Small intestine (tissue), 7 donors: ENCODE data around the gene ZNF541. TPM values are rescaled to one million over a fixed set of nuclear protein-coding genes. Genes with fewer than 3 reads are reported as not detected.
"Not testable (repeated sequence)": the region's sequence is repeated elsewhere in the genome, so short reads cannot be mapped to it uniquely, and the experiment has no call there.

ENCODE experiments used
- DNase-seq, 2 donors: peaks; one replicate each; pipeline versions ENCODE4 v3.0.0 to v3.0.0-alpha.2; 2013
- FAIRE-seq: peaks from 2 replicates; lab custom pipeline; 2012; peaks lifted over from hg19 to GRCh38; lab: Jason Lieb, UNC
- H3K27ac ChIP-seq, 3 donors: one replicate each; pipeline ENCODE4 v1.5.1; 2013; ENCODE audit warnings: low read length in 2 of 3, mild to moderate bottlenecking in 2 of 3, control low read depth in 1 of 3, inconsistent platforms in 1 of 3, low read depth in 1 of 3, moderate library complexity in 1 of 3
- H3K27me3 ChIP-seq, 3 donors: one replicate each; pipeline ENCODE4 v1.6.1; 2013; ENCODE audit warnings: low read length in 3 of 3, inconsistent platforms in 1 of 3; ENCODE audit not compliant: control insufficient read depth in 3 of 3, insufficient read depth in 3 of 3
- H3K36me3 ChIP-seq, 3 donors: one replicate each; pipeline ENCODE4 v1.6.1; 2013; ENCODE audit warnings: low read length in 3 of 3, inconsistent platforms in 1 of 3, low read depth in 1 of 3, mild to moderate bottlenecking in 1 of 3, moderate library complexity in 1 of 3; ENCODE audit not compliant: control insufficient read depth in 3 of 3, insufficient read depth in 2 of 3
- H3K4me1 ChIP-seq, 3 donors: one replicate each; pipeline ENCODE4 v1.6.1; 2013; ENCODE audit warnings: low read length in 2 of 3, inconsistent platforms in 1 of 3, low read depth in 1 of 3, mild to moderate bottlenecking in 1 of 3, moderate library complexity in 1 of 3; ENCODE audit not compliant: control insufficient read depth in 3 of 3, insufficient read depth in 2 of 3
- H3K4me3 ChIP-seq, 3 donors: one replicate each; pipeline ENCODE4 v1.5.1; 2013; ENCODE audit warnings: low read length in 3 of 3, control low read depth in 1 of 3, inconsistent platforms in 1 of 3, low read depth in 1 of 3, mild to moderate bottlenecking in 1 of 3, moderate library complexity in 1 of 3
- H3K9me3 ChIP-seq, 2 donors: one replicate each; pipeline ENCODE4 v1.6.1; 2013; ENCODE audit warnings: low read depth in 1 of 2, low read length in 1 of 2; ENCODE audit not compliant: control insufficient read depth in 2 of 2, insufficient read depth in 1 of 2
- WGBS, 3 donors: extraction: QIAGEN DNeasy Blood & Tissue Kit; methylation state at CpG; one replicate each; pipeline ENCODE4 v1.1.7; 2013; 5-methylcytosine and 5-hydroxymethylcytosine counted together
- polyA plus RNA-seq, 4 donors: library from polyadenylated mRNA; stranded (reverse) in 3 of 4; unstranded in 1 of 4; fragments of 200-250 nt in 3 of 4; fragments of 120-200 nt in 1 of 4; gene quantifications; one replicate each; pipeline versions ENCODE4 v1.2.1 to v1.2.3, GENCODE V29; 2013
- donor health status: healthy with polysubstance abuse.
- donor health status: control.
- donor health status: control.
- donor health status: Bipolar disorder and iron deficiency.
- donor health status: healthy.

The ZNF541 gene
- polyA plus RNA-seq, 4 donors, result 0.10 to 0.30 TPM; not detected in 2

DNA sequence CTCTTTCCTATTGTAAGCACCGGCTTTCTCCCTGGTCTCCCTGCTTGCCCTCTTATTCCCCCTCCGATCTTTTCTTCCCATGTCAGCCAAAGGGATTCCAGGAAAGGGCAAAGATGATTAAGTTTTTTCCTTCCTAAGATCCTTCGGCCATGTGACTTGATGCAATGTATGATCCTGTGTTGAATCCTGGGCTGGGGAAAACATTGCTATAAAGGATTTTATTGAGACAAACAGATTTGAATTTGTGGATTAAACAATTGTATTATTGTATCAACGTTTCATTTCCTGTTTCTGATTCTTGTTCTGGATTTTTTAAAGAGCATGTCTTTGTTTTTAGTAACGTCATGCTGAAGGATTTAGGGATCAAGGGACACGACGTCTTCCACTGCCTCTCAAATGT, 16.9 kb upstream of the ZNF541 start:
- no peak for DNase-seq
- no peak overlapping the region for H3K27ac ChIP-seq
- no peaks in the 10 kb centered on the region for H3K36me3 ChIP-seq
- no peak for FAIRE-seq
- WGBS, 3 donors, result 55 to 64% (median 64%) methylated on average over 7 of the region's 7 CpGs
- H3K4me3 ChIP-seq, result no peak overlapping the region
- H3K9me3 ChIP-seq, result peaks cover 4 to 19% of the 10 kb centered on the region in 2 donors
- no peaks in the 10 kb centered on the region for H3K27me3 ChIP-seq
- no peaks in the 10 kb centered on the region for H3K4me1 ChIP-seq

DNA sequence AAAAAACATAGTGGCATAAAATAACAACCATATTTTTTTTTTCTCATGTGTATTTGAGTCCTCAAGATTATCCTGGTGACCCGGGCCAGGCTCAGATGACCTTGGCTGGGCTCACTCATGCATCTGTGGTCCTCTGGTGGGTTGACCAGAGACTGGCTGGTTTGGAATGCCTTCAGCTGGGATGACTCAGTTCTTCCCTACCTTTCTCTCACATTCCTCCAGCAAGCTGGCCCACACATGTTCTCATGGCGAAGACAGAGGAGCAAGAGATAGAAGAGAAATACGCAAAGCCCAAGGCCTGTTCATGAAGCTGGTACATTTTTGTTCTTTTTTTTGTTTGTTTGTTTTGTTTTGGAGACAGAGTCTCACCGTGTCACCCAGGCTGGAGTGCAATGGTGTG, 14.3 kb upstream of the ZNF541 start:
- 86 to 93% (median 92%) methylated on average over 4 of the region's 4 CpGs for WGBS, 3 donors
- Histone ChIP-seq H3K9me3 (peaks cover 4 to 19% of the 10 kb centered on the region in 2 donors), H3K27ac (no peak overlapping the region), H3K36me3 (no peaks in the 10 kb centered on the region), H3K4me3 (no peak overlapping the region), H3K4me1 (peaks cover 0 to 7% (median 0%) of the 10 kb centered on the region in 3 donors), H3K27me3 (no peaks in the 10 kb centered on the region)
- DNase-seq, result no peak
- FAIRE-seq, result no peak

DNA sequence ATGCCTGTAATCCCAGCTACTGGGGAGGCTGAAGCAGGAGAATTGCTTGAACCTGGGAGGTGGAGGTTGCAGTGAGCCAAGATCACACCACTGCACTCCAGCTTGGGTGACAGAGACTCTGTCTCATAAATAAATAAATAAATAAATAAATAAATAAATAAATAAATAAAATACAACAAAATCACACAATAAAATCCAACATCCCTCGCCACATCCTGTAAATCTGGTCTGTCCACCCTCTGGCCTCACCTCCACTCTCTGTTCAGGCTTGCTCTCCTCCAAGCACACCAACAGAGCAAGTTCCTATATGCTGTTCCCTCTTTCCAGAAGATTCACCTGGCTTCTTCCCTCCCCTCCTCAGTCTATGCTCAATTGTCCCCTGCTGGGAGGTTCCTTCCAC, 10.2 kb upstream of the ZNF541 start:
- Histone ChIP-seq H3K9me3 (peaks cover 4 to 22% of the 10 kb centered on the region in 2 donors), H3K4me1 (peaks cover 0 to 14% (median 0%) of the 10 kb centered on the region in 3 donors)
- H3K4me3 ChIP-seq, H3K27me3 ChIP-seq, DNase-seq, H3K36me3 ChIP-seq, FAIRE-seq, H3K27ac ChIP-seq: not testable (repeated sequence)
- 84 to 90% (median 86%) methylated on average over 1 of the region's 1 CpG for WGBS, 3 donors

DNA sequence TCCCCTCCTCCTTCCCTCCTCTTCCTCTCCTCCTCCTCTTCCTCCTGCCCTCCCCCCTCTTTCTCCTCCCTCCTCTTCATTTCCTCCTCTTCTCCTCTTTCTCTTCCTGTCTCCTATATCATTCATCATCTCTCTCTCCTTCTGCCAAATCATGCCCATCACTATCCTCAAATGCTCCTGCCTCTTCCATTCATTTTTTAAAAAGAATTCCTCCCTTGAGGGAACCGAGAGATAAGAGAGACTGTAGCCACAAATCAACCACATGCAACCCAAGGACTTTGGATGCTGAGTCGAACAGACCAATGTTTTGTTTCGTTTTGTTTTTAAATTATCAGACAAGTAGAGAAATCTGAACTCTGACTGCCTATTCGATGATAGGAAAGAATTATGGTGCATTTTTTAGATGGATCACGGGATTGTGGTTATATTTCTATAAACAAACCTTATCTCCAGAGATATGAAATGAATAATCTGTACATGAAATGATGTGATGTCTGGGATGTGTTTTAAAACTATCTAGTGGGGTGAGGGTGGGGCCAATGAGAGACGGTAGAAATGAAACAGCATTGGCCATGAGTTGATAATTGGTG, 9.5 kb upstream of the ZNF541 start:
- Histone ChIP-seq H3K4me3 (no peak overlapping the region), H3K27ac (peak overlapping the region in 1 of 3 donors; percentile 50), H3K36me3 (no peaks in the 10 kb centered on the region), H3K27me3 (no peaks in the 10 kb centered on the region), H3K9me3 (peaks cover 4 to 19% of the 10 kb centered on the region in 2 donors), H3K4me1 (peaks cover 0 to 14% (median 0%) of the 10 kb centered on the region in 3 donors)
- FAIRE-seq, result no peak
- peak; percentile 51 to 74 for DNase-seq
- 11 to 22% (median 17%) methylated on average over 6 of the region's 6 CpGs for WGBS, 3 donors

DNA sequence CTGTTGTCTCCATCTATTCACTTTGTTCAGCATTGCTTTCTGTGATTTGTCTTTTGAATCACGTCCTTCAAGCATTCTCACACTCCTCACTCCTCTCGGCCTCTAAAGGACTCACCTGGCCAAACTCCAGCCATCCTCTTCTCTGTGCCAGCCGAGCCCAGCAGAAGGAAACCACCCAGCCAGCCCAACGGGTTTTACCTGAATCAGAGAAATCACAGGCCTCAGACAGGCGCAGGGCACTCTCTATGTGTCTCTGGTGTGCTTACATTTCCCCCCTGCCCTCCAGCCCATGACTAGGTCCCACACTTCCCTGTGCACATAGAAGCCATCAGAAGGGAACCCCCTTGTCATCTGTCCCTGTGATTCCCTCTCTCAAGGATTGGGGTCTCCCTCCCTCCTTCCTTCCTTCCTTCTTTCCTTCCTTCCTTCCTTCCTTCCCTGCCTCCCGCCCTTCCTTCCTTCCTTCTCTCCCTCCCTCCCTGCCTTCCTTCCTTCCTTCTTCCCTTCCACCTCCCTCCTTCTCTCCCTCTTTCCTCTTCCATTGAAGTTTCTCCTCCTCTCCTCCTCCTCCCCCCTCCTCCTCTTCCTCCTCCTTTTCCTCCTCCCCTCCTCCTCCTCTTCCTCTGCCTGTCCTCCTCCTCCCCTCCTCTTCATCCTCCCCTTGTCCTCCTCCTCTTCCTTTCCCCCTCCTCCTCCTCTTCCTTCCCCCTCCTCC, 8.8 kb upstream of the ZNF541 start:
- no peak for FAIRE-seq

DNA sequence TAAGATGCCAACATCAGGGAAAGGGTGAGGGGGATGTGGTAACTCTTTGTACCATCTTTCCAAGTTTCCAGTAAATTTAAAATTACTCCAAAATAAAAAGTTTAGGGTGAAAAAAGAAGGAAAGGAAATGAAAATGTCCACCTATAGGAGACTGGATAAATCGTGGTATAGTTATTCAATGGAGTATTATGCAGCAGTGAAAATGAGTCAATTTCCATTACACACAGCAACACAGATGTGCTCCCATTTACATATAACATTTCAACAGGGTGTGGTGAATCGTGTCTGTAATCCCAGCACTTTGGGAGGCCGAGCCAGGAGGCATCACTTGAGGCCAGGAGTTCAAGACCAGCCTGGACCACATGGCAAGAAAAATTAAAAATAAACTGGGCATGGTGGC, 7.4 kb upstream of the ZNF541 start:
- H3K27ac ChIP-seq, result no peak overlapping the region
- H3K36me3 ChIP-seq, result no peaks in the 10 kb centered on the region
- DNase-seq (no peak), FAIRE-seq (no peak)
- H3K27me3 ChIP-seq, result no peaks in the 10 kb centered on the region
- no peak overlapping the region for H3K4me3 ChIP-seq
- H3K9me3 ChIP-seq, result peaks cover 0 to 3% of the 10 kb centered on the region in 2 donors
- H3K4me1 ChIP-seq, result peaks cover 0 to 14% (median 0%) of the 10 kb centered on the region in 3 donors
- WGBS, 3 donors, result 87 to 92% (median 90%) methylated on average over 3 of the region's 3 CpGs

More for the DNA sequence above, 8.8 kb upstream of the ZNF541 start:
- Histone ChIP-seq H3K9me3 (peaks cover 4 to 14% of the 10 kb centered on the region in 2 donors), H3K36me3 (no peaks in the 10 kb centered on the region), H3K4me1 (peaks cover 0 to 14% (median 0%) of the 10 kb centered on the region in 3 donors), H3K4me3 (no peak overlapping the region), H3K27me3 (no peaks in the 10 kb centered on the region), H3K27ac (no peak overlapping the region)
- no peak for DNase-seq
- 27 to 51% (median 48%) methylated on average over 6 of the region's 6 CpGs for WGBS, 3 donors

DNA sequence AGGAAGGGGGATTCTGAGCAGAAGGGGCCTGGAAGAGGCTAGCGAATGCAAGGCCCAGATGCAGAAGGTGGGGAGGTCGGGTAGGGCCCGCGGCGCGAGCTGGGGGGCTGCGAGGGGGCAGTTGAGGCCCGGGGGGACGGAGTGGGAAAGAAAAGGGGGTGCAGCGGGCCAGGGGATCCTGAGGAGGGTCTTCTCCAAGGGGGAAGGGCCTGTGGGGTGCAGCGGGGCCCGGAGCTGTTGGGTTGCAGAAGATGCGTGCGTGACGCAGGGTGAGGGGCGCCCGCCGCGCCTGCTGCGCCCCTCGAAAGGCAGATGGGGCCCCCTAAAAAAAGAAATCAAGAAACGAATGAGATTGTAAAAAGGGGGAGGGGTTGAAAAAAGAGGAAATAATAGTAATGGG, 313 bp downstream of the ZNF541 start:
- H3K4me3 ChIP-seq, result peak overlapping the region in 1 of 3 donors; percentile 32
- H3K27me3 ChIP-seq, result peaks cover 0 to 19% (median 0%) of the 10 kb centered on the region in 3 donors
- 71 to 84% (median 79%) methylated on average over 21 to 22 of the region's 22 CpGs for WGBS, 3 donors
- peaks cover 0 to 8% of the 10 kb centered on the region in 2 donors for H3K9me3 ChIP-seq
- DNase-seq, result no peak
- no peak overlapping the region for H3K27ac ChIP-seq
- no peak for FAIRE-seq
- no peaks in the 10 kb centered on the region for H3K36me3 ChIP-seq
- peaks cover 0 to 4% (median 0%) of the 10 kb centered on the region in 3 donors for H3K4me1 ChIP-seq

DNA sequence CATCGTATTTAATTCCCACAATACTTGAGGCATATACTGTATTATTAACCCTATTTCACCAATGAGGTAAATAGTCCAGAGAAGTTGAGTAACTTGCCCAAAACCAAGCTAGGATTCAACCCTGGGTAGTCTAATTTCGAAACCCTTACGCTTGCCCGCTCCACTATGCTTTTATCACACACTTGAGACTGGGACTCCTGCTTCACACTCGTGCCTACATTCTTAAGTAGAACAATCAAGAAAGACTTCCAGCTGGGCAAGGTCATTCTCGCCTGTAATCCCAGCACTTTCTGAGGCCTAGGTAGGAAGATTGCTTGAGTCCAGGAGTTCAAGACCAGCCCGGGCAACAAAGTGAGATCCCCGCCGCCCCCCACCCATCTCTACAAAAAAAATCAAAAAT, 3.6 kb downstream of the ZNF541 start:
- Histone ChIP-seq H3K27me3 (peaks cover 0 to 19% (median 0%) of the 10 kb centered on the region in 3 donors), H3K4me3 (no peak overlapping the region), H3K36me3 (no peaks in the 10 kb centered on the region), H3K27ac (no peak overlapping the region), H3K4me1 (peaks cover 0 to 8% (median 0%) of the 10 kb centered on the region in 3 donors), H3K9me3 (peaks cover 0 to 8% of the 10 kb centered on the region in 2 donors)
- DNase-seq (no peak), FAIRE-seq (no peak)
- 82 to 86% (median 82%) methylated on average over 9 of the region's 9 CpGs for WGBS, 3 donors
